PC-9 (cell line): ENCODE measurements around the gene CFAP73.

Experiments
- CTCF ChIP-seq: fragments of 200-600 bp; sonication (generic); conservative IDR thresholded peaks from 2 replicates; pipeline ENCODE4 v1.6.1; 2017; ENCODE audit warnings: mixed run types, antibody characterized with exemption, mild to moderate bottlenecking, moderate library complexity
- EZH2 ChIP-seq: fragments of 200-600 bp; sonication (generic); IDR thresholded peaks from 2 replicates; pipeline ENCODE4 v1.8.0; 2017; ENCODE audit warnings: antibody characterized with exemption, low read depth

DNA sequence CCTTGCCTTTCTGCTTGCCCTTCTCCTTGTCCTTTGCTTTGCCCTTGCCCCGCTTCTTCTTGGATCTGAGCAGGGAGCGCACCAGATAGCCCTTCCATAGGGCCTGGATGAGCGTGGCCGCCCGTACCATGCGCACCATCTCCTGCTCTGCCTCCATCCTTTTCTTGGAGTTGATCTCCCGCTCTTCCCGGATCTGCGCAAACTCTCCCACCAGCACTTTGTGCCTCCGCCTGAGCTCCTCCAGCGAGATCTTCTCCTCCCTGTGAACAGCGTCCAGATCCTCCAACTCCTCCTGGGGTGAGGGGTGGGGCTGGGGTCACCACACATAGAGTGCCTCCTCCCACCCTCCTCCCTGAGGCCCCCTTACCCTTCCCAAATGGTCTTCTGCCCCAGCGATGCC lies 46.1 kb downstream of the CFAP73 start:
- TF ChIP-seq CTCF: no peak
- no peak for TF ChIP-seq EZH2
